IPS-15b (cell line): ENCODE measurements around the gene CYLD.
A peak's percentile ranks its signal among the peaks of the same experiment; 100 is the strongest.

Source experiments
- H3K27me3 ChIP-seq: one replicate; pipeline ENCODE4 v1.6.1; 2013; ENCODE audit warnings: low read length; ENCODE audit not compliant: control insufficient read depth, insufficient read depth
- H3K36me3 ChIP-seq: one replicate; pipeline ENCODE4 v1.6.1; 2013; ENCODE audit warnings: low read length; ENCODE audit not compliant: control insufficient read depth, insufficient read depth
- H3K4me1 ChIP-seq: one replicate; pipeline ENCODE4 v1.6.1; 2013; ENCODE audit warnings: mild to moderate bottlenecking, low read length; ENCODE audit not compliant: control insufficient read depth, insufficient read depth
- H3K4me3 ChIP-seq: one replicate; pipeline ENCODE4 v1.5.1; 2013; ENCODE audit warnings: low read depth, low read length
- H3K9ac ChIP-seq: one replicate; pipeline ENCODE4 v1.6.1; 2013; ENCODE audit warnings: low read depth, mild to moderate bottlenecking, low read length
- H3K9me3 ChIP-seq: one replicate; pipeline ENCODE4 v1.6.1; 2013; ENCODE audit warnings: mild to moderate bottlenecking, low read length; ENCODE audit not compliant: control insufficient read depth, insufficient read depth

The CYLD gene

GRCh38 chr16:50741781-50742575, at the start of gene CYLD:
TSS of gene CYLD (plus strand) at chr16:50742086. CDS start at chr16:50749699, 7,613 bp downstream.
- no peak within 1 kb of the TSS for H3K9ac ChIP-seq
- H3K9me3 ChIP-seq: no peaks in the 10 kb centered on the region
- H3K36me3 ChIP-seq: no peaks in the 10 kb centered on the region
- H3K4me3 ChIP-seq: peak within 1 kb of the TSS; percentile 55
- H3K4me1 ChIP-seq: peaks cover 19% of the 10 kb centered on the region
- H3K27me3 ChIP-seq: no peaks in the 10 kb centered on the region

GRCh38 chr16:50692644-50692998, 49.3 kb upstream of the CYLD start:
- no peak overlapping the region for H3K9ac ChIP-seq
- H3K36me3 ChIP-seq: no peaks in the 10 kb centered on the region
- H3K27me3 ChIP-seq: peaks cover 26% of the 10 kb centered on the region
- no peaks in the 10 kb centered on the region for H3K4me1 ChIP-seq
- no peaks in the 10 kb centered on the region for H3K9me3 ChIP-seq
- no peak overlapping the region for H3K4me3 ChIP-seq

- H3K27me3 ChIP-seq: peaks cover 26% of the 10 kb centered on the region
- no peaks in the 10 kb centered on the region for H3K36me3 ChIP-seq
- H3K4me3 ChIP-seq: peak within 1 kb of the TSS; percentile 48
- no peaks in the 10 kb centered on the region for H3K9me3 ChIP-seq
- H3K4me1 ChIP-seq: no peaks in the 10 kb centered on the region
- peak within 1 kb of the TSS; percentile 37 for H3K9ac ChIP-seq
Measured at GRCh38 chr16:50692999-50693781, 48.7 kb upstream of the CYLD start, which contains the start of gene NOD2. TSS of gene NOD2 (plus strand) at chr16:50693606. CDS start at chr16:50699496, 5,890 bp downstream.

GRCh38 chr16:50694206-50694605, 47.7 kb upstream of the CYLD start:
- peaks cover 26% of the 10 kb centered on the region for H3K27me3 ChIP-seq
- H3K4me1 ChIP-seq: no peaks in the 10 kb centered on the region
- H3K9ac ChIP-seq: no peak overlapping the region
- H3K9me3 ChIP-seq: no peaks in the 10 kb centered on the region
- H3K4me3 ChIP-seq: no peak overlapping the region
- H3K36me3 ChIP-seq: no peaks in the 10 kb centered on the region

GRCh38 chr16:50695017-50696000, 46.6 kb upstream of the CYLD start:
- H3K4me3 ChIP-seq: no peak overlapping the region
- peaks cover 26% of the 10 kb centered on the region for H3K27me3 ChIP-seq
- H3K4me1 ChIP-seq: no peaks in the 10 kb centered on the region
- H3K36me3 ChIP-seq: no peaks in the 10 kb centered on the region
- H3K9me3 ChIP-seq: no peaks in the 10 kb centered on the region
- no peak overlapping the region for H3K9ac ChIP-seq

- Histone ChIP-seq H3K9me3 (no peaks in the 10 kb centered on the region), H3K27me3 (peaks cover 26% of the 10 kb centered on the region), H3K4me1 (no peaks in the 10 kb centered on the region), H3K4me3 (no peak overlapping the region), H3K36me3 (no peaks in the 10 kb centered on the region), H3K9ac (no peak overlapping the region)
Measured at GRCh38 chr16:50696126-50696525, 45.8 kb upstream of the CYLD start.

GRCh38 chr16:50696575-50697420, 45.1 kb upstream of the CYLD start:
- Histone ChIP-seq H3K36me3 (no peaks in the 10 kb centered on the region), H3K27me3 (peaks cover 26% of the 10 kb centered on the region), H3K9ac (no peak overlapping the region), H3K4me3 (no peak overlapping the region), H3K4me1 (no peaks in the 10 kb centered on the region), H3K9me3 (no peaks in the 10 kb centered on the region)

GRCh38 chr16:50697421-50697715, 44.5 kb upstream of the CYLD start:
- Histone ChIP-seq H3K4me1 (no peaks in the 10 kb centered on the region), H3K4me3 (no peak overlapping the region), H3K36me3 (no peaks in the 10 kb centered on the region), H3K9ac (no peak overlapping the region), H3K9me3 (no peaks in the 10 kb centered on the region), H3K27me3 (peaks cover 26% of the 10 kb centered on the region)

- Histone ChIP-seq H3K27me3 (peaks cover 18% of the 10 kb centered on the region), H3K36me3 (no peaks in the 10 kb centered on the region), H3K4me1 (no peaks in the 10 kb centered on the region), H3K9ac (no peak overlapping the region), H3K9me3 (no peaks in the 10 kb centered on the region), H3K4me3 (no peak overlapping the region)
Measured at GRCh38 chr16:50697881-50698767, 43.8 kb upstream of the CYLD start.
